GM21723 (cell line): Measurements from ENCODE around the gene TNRC6B.
"Not testable (repeated sequence)": the region's sequence is repeated elsewhere in the genome, so short reads cannot be mapped to it uniquely, and the experiment has no call there.

Experiments
- ATAC-seq: cut with Tn5 transposase; IDR thresholded peaks from one replicate; pipeline ENCODE4 v1.9.1; 2021; ENCODE audit warnings: mild to moderate bottlenecking, moderate library complexity; ENCODE audit not compliant: unreplicated experiment

Gene TNRC6B

DNA sequence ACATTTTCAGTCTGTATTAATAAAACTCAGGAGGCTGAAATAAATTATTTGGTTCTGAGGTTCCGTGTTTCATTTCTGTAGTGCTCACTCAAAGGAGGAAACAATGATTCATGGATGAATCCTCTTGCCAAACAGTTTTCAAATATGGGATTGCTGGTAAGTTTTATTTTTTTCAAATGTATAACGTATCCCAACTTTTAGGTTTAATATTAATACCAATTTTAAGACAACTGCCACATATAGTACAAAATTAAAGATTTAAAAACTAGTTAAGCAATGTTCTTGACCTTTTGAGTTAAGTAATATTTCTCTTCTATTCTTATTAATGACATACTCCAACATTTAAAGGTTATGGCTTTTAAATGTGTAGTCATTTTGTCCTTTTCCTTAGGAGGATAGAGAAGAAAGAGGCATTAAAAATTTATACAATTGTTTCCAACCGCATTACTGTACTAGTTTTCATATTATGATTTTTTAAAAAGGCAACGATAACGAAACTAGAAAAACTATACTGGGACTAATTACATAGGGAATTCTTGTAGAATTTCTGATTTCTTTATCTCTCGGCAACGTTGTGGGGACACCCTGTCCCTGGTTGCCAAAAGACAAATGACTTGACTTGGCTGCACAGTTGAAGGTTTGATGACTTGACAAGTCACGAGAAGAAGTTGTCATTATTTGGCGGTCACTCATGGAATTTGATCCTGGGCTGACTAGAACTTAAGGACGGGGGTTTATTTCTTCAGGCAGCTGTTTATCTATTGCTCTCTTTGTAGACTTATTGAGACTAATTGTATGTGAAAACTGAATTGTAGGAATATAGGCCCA lies 99.5 kb downstream of the TNRC6B start:
- no peak for ATAC-seq

GRCh38 chr22:40279017-40279416 lies 101.3 kb downstream of the TNRC6B start:
- ATAC-seq, result no peak

DNA sequence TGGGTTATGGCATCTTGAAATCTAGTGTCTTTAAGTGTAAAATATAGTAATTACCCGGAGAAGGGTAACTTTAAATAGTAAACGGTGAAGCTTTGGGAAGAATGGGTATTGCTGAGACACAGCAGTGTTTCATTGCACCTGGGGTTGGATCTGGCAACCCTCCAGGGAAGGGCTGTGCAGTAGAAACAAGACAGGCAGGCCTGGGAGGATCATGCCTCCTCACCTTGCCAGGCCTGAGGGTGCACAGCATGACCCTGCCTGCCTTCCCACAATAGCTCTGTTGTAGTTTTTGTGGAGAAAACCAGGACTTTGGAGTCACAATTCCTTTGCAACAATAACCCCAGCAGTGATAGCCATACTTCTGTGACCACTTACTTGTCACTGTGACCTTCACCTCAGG lies 104.0 kb downstream of the TNRC6B start:
- no peak for ATAC-seq

GRCh38 chr22:40285513-40285912 lies 107.8 kb downstream of the TNRC6B start:
- ATAC-seq, result no peak

DNA sequence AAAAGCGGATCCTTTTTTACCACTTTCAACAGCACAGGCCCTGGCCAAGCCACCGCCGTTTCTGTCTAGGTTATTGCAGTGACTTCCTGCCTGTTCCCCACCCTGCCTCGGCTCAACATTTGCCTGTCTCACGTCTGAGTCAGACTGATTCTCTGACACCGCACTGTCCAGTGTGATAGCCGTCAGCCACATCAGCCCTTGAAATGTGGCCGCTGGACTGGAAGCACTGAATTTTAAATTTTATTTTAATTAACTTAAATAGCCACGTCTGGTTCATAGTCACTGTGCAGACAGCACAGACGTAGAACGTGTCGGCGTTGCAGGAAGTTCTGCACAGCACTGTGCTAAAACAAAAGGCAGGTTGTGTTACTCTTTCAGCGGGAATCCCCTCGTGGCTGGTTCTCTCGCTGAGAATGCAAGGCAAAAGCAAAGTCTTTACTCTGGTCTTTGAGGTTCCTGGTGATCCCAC lies 112.3 kb downstream of the TNRC6B start:
- ATAC-seq, result no peak

DNA sequence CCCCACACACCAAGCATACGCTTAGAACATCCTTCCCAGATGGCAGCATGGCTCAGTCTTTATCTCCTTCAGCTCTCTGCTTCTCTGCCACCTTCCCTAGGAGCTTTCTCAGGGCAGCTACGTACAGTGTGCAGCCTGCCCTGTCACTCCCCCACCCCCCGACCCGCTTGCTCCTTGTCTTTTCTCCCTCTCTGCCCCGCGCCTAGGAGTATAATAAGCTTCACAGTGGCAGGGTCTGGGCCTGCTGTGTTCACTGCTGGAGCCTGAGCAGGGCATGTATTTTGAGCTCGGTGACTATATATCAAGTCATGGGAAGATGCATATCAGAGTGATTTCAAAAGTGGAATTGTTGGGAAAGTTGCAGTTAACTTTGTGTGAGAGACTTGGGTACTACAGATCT lies 112.8 kb downstream of the TNRC6B start:
- no peak for ATAC-seq

GRCh38 chr22:40294696-40295095 lies 117.0 kb downstream of the TNRC6B start:
- no peak for ATAC-seq

DNA sequence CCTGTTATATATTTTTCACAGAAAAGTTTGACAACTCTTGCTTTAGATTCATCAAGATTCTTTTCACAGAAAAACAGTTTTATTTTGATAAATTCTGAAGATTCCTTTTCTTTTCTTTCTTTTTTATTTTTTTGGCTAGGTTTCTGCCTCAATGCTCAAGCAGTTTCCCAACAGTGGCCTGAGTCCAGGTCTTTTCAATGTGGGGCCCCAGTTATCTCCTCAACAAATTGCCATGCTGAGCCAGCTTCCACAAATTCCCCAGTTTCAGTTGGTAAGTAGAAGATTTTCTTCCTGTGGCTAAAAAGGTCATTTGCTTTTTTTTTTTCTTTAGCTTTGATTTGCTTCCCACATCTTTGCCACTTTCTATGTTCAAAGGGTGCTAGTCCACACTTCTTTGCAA lies 122.6 kb downstream of the TNRC6B start:
- ATAC-seq, result no peak

- peak; percentile 76 for ATAC-seq
These were observed 123.4 kb downstream of the TNRC6B start for GRCh38 chr22:40300884-40301672.

- ATAC-seq, result no peak
These were observed 124.4 kb downstream of the TNRC6B start for GRCh38 chr22:40302149-40302548.

- no peak for ATAC-seq
These were observed 127.9 kb downstream of the TNRC6B start for GRCh38 chr22:40305625-40306024.

DNA sequence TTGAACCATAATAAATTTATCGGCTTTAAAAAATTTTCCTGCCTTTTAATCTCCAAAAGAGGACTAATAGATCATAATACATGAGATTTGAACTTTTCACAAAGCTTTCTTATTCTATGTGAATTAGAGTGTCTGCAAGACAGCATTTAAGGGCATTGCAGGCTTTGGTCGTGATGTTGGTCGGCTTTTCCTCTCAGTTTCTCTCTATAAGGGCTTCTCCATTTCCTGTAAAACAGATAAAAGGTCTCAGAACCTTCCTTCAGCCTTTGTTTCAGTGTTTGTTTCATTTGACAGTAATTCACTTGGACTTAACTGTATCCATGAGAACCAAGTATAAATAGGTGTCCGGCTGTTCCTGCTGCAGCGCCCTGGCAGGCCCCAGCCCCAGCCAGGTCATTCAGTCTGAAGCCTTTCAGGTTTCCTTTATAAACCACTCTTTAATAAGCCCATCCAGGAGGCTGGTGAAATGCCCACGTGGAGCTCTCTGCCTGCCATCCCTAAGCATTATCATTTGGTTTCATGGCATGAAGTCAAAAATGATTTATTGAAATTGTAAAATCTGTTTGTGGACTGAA lies 131.4 kb downstream of the TNRC6B start:
- ATAC-seq, result no peak

- no peak for ATAC-seq
These were observed 131.9 kb downstream of the TNRC6B start for GRCh38 chr22:40309631-40310030.

DNA sequence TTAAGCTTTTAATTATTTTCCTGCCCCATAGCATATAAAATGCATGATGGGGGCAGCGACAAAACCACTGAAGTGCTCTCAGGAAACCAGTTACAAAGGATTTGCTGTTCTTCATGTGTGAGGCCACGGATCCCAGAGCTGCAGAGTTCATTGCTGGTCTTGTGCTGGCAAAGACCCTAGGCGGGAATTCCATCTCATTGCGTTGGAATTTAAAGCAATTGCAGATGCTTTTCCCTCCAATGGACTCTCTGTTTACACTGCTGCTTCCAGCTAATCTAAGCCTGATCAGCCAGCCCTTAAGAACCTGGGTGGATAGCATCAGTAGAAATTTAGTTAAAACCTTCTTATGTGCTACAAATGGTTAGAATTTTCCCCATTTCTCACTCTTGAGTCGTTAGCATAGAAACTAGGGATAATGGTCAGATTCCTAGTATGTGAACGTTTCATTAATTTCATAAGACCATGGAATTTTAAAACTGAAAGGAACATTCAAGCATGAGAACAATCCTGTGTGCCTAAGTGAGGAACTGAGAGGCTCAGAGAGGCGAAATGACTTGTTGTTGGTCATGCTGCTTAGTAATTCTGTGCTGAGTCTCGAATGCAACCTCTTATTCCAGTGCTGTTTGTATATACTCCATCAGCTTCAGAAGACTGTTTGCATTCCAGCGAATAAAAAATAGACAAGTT lies 132.5 kb downstream of the TNRC6B start:
- ATAC-seq, result no peak

DNA sequence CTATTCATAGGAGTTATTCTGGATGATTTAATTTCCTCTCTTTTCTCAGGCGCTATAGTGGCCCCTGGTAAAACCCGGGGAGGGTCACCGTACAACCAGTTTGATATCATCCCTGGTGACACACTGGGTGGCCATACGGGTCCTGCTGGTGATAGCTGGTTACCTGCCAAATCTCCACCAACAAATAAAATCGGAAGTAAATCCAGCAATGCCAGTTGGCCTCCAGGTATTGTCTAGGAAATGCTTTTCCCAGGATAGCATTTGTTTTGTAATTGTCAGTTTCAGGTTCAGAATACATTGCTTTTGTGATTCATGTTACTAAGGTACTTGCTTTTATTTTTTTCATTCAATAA lies 133.0 kb downstream of the TNRC6B start:
- ATAC-seq, result no peak

GRCh38 chr22:40311646-40312045 lies 133.9 kb downstream of the TNRC6B start:
- ATAC-seq, result not testable (repeated sequence)

DNA sequence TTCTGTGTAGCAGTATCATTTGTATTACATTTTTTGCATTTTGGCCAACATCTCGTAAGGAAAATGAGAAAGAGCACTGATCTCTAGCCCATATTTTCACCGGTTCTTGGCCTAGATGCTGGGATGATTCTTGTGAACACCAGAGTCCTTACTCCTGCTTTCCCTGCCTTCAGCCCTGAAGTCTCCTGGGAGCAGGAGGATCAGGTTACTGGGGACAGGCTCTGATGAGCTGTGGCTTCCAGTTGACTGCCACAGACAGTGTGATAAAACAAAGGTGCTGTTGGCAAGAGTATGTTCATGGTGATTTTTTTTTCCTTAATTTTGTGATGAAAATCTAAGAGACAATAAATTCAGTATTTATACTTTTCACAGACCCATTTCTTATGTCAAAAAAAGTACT lies 134.3 kb downstream of the TNRC6B start:
- no peak for ATAC-seq

DNA sequence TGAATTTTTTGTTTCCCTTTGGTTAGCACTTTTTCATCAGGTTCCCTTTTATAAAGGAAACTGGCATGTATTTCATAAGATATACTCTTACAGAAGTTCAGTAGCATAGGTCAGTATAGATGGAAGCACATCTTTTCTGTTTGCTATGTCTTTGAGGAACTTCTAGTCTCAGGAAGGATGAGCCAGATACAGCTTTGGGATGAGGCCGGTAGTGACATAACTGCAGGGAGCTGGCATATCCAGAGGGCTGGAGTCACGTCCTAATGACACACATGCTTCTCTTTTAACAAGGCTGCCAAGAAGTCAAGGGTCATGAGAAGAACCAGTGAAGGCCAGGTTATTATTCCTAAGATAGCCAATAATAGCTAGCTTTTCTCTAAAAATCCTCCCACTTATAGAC lies 135.3 kb downstream of the TNRC6B start:
- ATAC-seq, result no peak

- ATAC-seq, result no peak
These were observed 136.3 kb downstream of the TNRC6B start for GRCh38 chr22:40314041-40314440.

- ATAC-seq, result no peak
These were observed 143.0 kb downstream of the TNRC6B start for GRCh38 chr22:40320687-40321086.

- no peak for ATAC-seq
These were observed 144.3 kb downstream of the TNRC6B start for GRCh38 chr22:40322021-40322420.
